GM21825 (cell line): ENCODE measurements around the gene SLC48A1.

Experiments used
- ATAC-seq: cut with Tn5 transposase; IDR thresholded peaks from one replicate; pipeline ENCODE4 v1.9.1; 2021; ENCODE audit warnings: mild to moderate bottlenecking, moderate library complexity; ENCODE audit not compliant: unreplicated experiment

Gene SLC48A1

GRCh38 chr12:47789712-47790489 lies 16.9 kb downstream of the SLC48A1 start:
- no peak for ATAC-seq

GRCh38 chr12:47790676-47791350 lies 17.8 kb downstream of the SLC48A1 start:
- no peak for ATAC-seq

GRCh38 chr12:47791351-47791746 lies 18.3 kb downstream of the SLC48A1 start:
- no peak for ATAC-seq

- ATAC-seq, result no peak
Measured at GRCh38 chr12:47791874-47792273, 18.8 kb downstream of the SLC48A1 start.

- no peak for ATAC-seq
Measured at GRCh38 chr12:47793015-47793681, 20.1 kb downstream of the SLC48A1 start.

GRCh38 chr12:47794679-47795078 lies 21.6 kb downstream of the SLC48A1 start:
- no peak for ATAC-seq

- ATAC-seq, result no peak
Measured at GRCh38 chr12:47795121-47795813, 22.2 kb downstream of the SLC48A1 start.

- ATAC-seq, result no peak
Measured at GRCh38 chr12:47795814-47796411, 22.9 kb downstream of the SLC48A1 start.

GRCh38 chr12:47797441-47797840 lies 24.4 kb downstream of the SLC48A1 start:
- ATAC-seq, result no peak

GRCh38 chr12:47798382-47798948 lies 25.4 kb downstream of the SLC48A1 start:
- ATAC-seq, result no peak

GRCh38 chr12:47799357-47799955 lies 26.4 kb downstream of the SLC48A1 start:
- no peak for ATAC-seq

- ATAC-seq, result no peak
Measured at GRCh38 chr12:47800582-47800981, 27.5 kb downstream of the SLC48A1 start.

GRCh38 chr12:47801170-47801903 lies 28.3 kb downstream of the SLC48A1 start:
- no peak for ATAC-seq

GRCh38 chr12:47801904-47802246 lies 28.8 kb downstream of the SLC48A1 start:
- no peak for ATAC-seq

GRCh38 chr12:47802312-47802711 lies 29.3 kb downstream of the SLC48A1 start:
- no peak for ATAC-seq

- ATAC-seq, result no peak
Measured at GRCh38 chr12:47803191-47803875, 30.3 kb downstream of the SLC48A1 start.

- ATAC-seq, result no peak
Measured at GRCh38 chr12:47804171-47804570, 31.1 kb downstream of the SLC48A1 start.

- no peak for ATAC-seq
Measured at GRCh38 chr12:47805417-47805816, 32.4 kb downstream of the SLC48A1 start.

- no peak for ATAC-seq
Measured at GRCh38 chr12:47807338-47807737, 34.3 kb downstream of the SLC48A1 start.
